Caco-2 (cell line): Measurements from ENCODE around the gene MINDY3. TPM values are rescaled to one million over a fixed set of nuclear protein-coding genes. Genes with fewer than 3 reads are reported as not detected.

Experiments used
- BruUV-seq: library from RNA; stranded (reverse); fragments of 400-500 nt; replicated peaks from 2 replicates; lab custom pipeline; 2021; lab: Mats Ljungman, UMichigan
- CTCF ChIA-PET: fragments of 300-600 bp; sonication (Branson Sonifier 250); formaldehyde crosslinking; loops from one replicate; lab custom pipeline; 2022; ENCODE audit warnings: antibody characterized with exemption; lab: Charles Lee
- POLR2A ChIA-PET: fragments of 300-600 bp; sonication (Branson Sonifier 250); formaldehyde crosslinking; loops from one replicate; lab custom pipeline; 2022; ENCODE audit warnings: antibody characterized with exemption; lab: Charles Lee
- DNase-seq, 2 experiments: peaks; one replicate each; pipeline versions ENCODE4 v3.0.0 to v3.0.0-alpha.2; 2020 to 2022
- H3K27me3 ChIP-seq: replicated peaks from 2 replicates; pipeline ENCODE4 v1.6.0; 2011; ENCODE audit warnings: low read length; ENCODE audit not compliant: control insufficient read depth, insufficient read depth
- H3K36me3 ChIP-seq: 2 replicates; pipeline ENCODE4 v1.5.1; 2011; ENCODE audit warnings: low read length; ENCODE audit not compliant: control insufficient read depth, insufficient read depth
- H3K4me1 ChIP-seq: fragments of 250-450 bp; sonication (Bioruptor Pico); 2 replicates; pipeline ENCODE4 v1.5.1; 2020; ENCODE audit warnings: mild to moderate bottlenecking
- H3K4me3 ChIP-seq: 2 replicates; pipeline ENCODE4 v1.5.1; 2011; ENCODE audit warnings: low read depth, mild to moderate bottlenecking, control low read depth, low read length
- H3K9me3 ChIP-seq: fragments of 250-450 bp; sonication (Bioruptor Pico); 2 replicates; pipeline ENCODE4 v1.5.1; 2020; ENCODE audit warnings: mild to moderate bottlenecking, moderate library complexity
- H3K27ac Mint-ChIP-seq: one replicate; pipeline ENCODE4 v1.8.0; 2022; ENCODE audit warnings: mixed read lengths; ENCODE audit not compliant: unreplicated experiment
- H3K27me3 Mint-ChIP-seq: one replicate; pipeline ENCODE4 v1.8.0; 2022; ENCODE audit warnings: mixed read lengths; ENCODE audit not compliant: insufficient read depth, unreplicated experiment
- H3K36me3 Mint-ChIP-seq: one replicate; pipeline ENCODE4 v1.8.0; 2022; ENCODE audit warnings: mild to moderate bottlenecking, mixed read lengths; ENCODE audit not compliant: insufficient read depth, unreplicated experiment
- H3K4me1 Mint-ChIP-seq: one replicate; pipeline ENCODE4 v1.8.0; 2022; ENCODE audit warnings: low read depth, mixed read lengths; ENCODE audit not compliant: unreplicated experiment
- H3K4me3 Mint-ChIP-seq: one replicate; pipeline ENCODE4 v1.8.0; 2022; ENCODE audit warnings: mild to moderate bottlenecking, moderate library complexity, mixed read lengths; ENCODE audit not compliant: unreplicated experiment
- H3K9me3 Mint-ChIP-seq: one replicate; pipeline ENCODE4 v1.8.0; 2022; ENCODE audit warnings: mixed read lengths; ENCODE audit not compliant: unreplicated experiment
- CTCF ChIP-seq, 2 experiments: fragments of 200-600 bp in 1 of 2; IDR thresholded peaks; 1 replicate in 1 of 2; 2 replicates in 1 of 2; pipeline versions ENCODE4 v1.5.1 to v1.8.0; 2011 to 2022; ENCODE audit warnings: antibody characterized with exemption in 1 of 2, control low read depth in 1 of 2, inconsistent platforms in 1 of 2, low read depth in 1 of 2, low read length in 1 of 2, mild to moderate bottlenecking in 1 of 2, moderate library complexity in 1 of 2; ENCODE audit not compliant: insufficient read depth in 1 of 2, severe bottlenecking in 1 of 2, unreplicated experiment in 1 of 2
- intact Hi-C: fragments of 100-400 bp; cut with micrococcal nuclease; formaldehyde crosslinking; loops from one replicate; pipeline ENCODE4 v1.10.0; 2022; ENCODE audit not compliant: unreplicated experiment
- total RNA-seq: library from RNA; stranded (reverse); gene quantifications from 2 replicates; pipeline ENCODE4 v1.2.3, GENCODE V29; 2022

MINDY3 gene
- total RNA-seq, 1 experiment from 2014 or later: 25.9 TPM

GRCh38 chr10:15881542-15881941 lies 21.2 kb upstream of the MINDY3 start:
- intact Hi-C loops: no loop called here
- no peak for DNase-seq
- Mint-ChIP-seq H3K4me1 (no peaks in the 10 kb centered on the region), H3K9me3 (no peaks in the 10 kb centered on the region), H3K27ac (no peak overlapping the region), H3K27me3 (peaks cover 5% of the 10 kb centered on the region), H3K4me3 (no peak overlapping the region), H3K36me3 (no peaks in the 10 kb centered on the region)
- Histone ChIP-seq H3K27me3 (no peaks in the 10 kb centered on the region), H3K4me1 (no peaks in the 10 kb centered on the region), H3K4me3 (no peak overlapping the region), H3K9me3 (no peaks in the 10 kb centered on the region), H3K36me3 (no peaks in the 10 kb centered on the region)
- TF ChIP-seq CTCF (IDR thresholded peaks at IDR 0.05; ENCODE audit: insufficient read depth in 1 of 2, low read depth in 1 of 2, low read length in 1 of 2, severe bottlenecking in 1 of 2, unreplicated experiment in 1 of 2): no peak
- ChIA-PET CTCF (no interaction called here), POLR2A (no interaction called here)
- no TSS peak for BruUV-seq

DNA sequence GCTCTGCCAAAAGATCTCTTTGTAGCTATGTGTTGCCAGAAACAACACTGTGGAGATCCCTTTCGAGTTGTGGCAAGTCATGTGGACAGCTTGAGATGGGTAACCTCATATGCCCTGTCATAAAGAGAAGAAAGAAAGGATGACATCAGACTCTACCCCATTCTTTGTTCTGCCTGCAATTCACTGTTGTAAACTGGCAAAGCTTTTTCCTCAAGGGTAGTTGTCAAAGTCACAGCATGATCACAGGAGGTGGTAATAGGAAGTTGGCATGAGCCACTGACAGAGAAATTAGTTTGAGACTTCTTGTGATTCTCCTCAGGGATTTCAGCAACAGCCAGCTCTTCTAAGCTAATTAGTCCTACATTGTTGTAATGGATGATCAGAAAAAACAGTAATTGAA lies 19.4 kb upstream of the MINDY3 start:
- Mint-ChIP-seq H3K4me3 (no peak overlapping the region), H3K27me3 (peaks cover 16% of the 10 kb centered on the region), H3K36me3 (no peaks in the 10 kb centered on the region), H3K4me1 (no peaks in the 10 kb centered on the region), H3K9me3 (no peaks in the 10 kb centered on the region), H3K27ac (no peak overlapping the region)
- TF ChIP-seq CTCF (IDR thresholded peaks at IDR 0.05; ENCODE audit: insufficient read depth in 1 of 2, low read depth in 1 of 2, low read length in 1 of 2, severe bottlenecking in 1 of 2, unreplicated experiment in 1 of 2): no peak
- Histone ChIP-seq H3K9me3 (no peaks in the 10 kb centered on the region), H3K27me3 (no peaks in the 10 kb centered on the region), H3K36me3 (no peaks in the 10 kb centered on the region), H3K4me3 (no peak overlapping the region), H3K4me1 (no peaks in the 10 kb centered on the region)
- ChIA-PET POLR2A (no interaction called here), CTCF (interaction anchor here (0.5 to 1.1 kb wide), 3 partner anchors 17 to 898 kb away, joined by 3 to 4 read pairs (median 4); partner anchors contain the start of gene MINDY3)
- no TSS peak for BruUV-seq
- DNase-seq: no peak
- intact Hi-C loops: loop anchor here (1.0 kb wide), 4 partner anchors 276 to 949 kb away; no protein-coding TSS in a partner anchor

DNA sequence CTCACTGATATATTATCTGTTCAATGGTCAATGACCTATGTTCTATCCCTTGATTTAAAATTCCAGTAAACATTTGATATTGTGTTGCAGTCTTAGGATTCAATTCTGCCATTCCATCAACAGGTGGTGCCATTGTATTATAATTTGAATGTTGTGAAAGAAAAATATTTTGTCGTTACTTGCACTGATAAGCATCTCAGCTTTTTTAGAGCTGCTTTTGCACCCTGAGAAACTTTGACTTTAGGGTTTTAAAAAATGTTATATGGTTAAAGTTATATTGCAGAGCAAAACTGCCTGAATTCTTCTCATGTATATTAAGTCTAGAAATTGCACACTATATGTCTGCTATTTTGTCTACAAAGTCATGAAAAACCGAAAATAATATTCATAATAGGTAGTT lies 18.8 kb upstream of the MINDY3 start:
- peak; percentile 64 to 74 for TF ChIP-seq CTCF (IDR thresholded peaks at IDR 0.05; ENCODE audit: insufficient read depth in 1 of 2, low read depth in 1 of 2, low read length in 1 of 2, severe bottlenecking in 1 of 2, unreplicated experiment in 1 of 2)
- H3K4me3 Mint-ChIP-seq: no peak overlapping the region
- H3K36me3 Mint-ChIP-seq: no peaks in the 10 kb centered on the region
- intact Hi-C loops: loop anchor here (1.0 kb wide), 4 partner anchors 276 to 949 kb away; no protein-coding TSS in a partner anchor
- peak in 1 of 2 experiments; percentile 36 for DNase-seq
- Histone ChIP-seq H3K4me3 (no peak overlapping the region), H3K9me3 (no peaks in the 10 kb centered on the region), H3K4me1 (no peaks in the 10 kb centered on the region), H3K36me3 (no peaks in the 10 kb centered on the region), H3K27me3 (no peaks in the 10 kb centered on the region)
- ChIA-PET POLR2A (no interaction called here), CTCF (interaction anchor here (0.5 to 1.1 kb wide), 3 partner anchors 17 to 898 kb away, joined by 3 to 4 read pairs (median 4); partner anchors contain the start of gene MINDY3)
- BruUV-seq: no TSS peak
- H3K27me3 Mint-ChIP-seq: peaks cover 20% of the 10 kb centered on the region
- no peaks in the 10 kb centered on the region for H3K9me3 Mint-ChIP-seq
- H3K27ac Mint-ChIP-seq: no peak overlapping the region
- no peaks in the 10 kb centered on the region for H3K4me1 Mint-ChIP-seq
